OCI-LY1 (cell line): ENCODE data around the gene RNF135.

ENCODE experiments used
- CTCF ChIP-seq: fragments of 200-600 bp; sonication (generic), shearing (Covaris generic); IDR thresholded peaks from 2 replicates; pipeline ENCODE4 v1.5.1; 2017; ENCODE audit warnings: mild to moderate bottlenecking, antibody characterized with exemption, low read length, moderate library complexity, mixed read lengths
- EZH2 ChIP-seq: fragments of 200-600 bp; sonication (generic), shearing (Covaris generic); IDR thresholded peaks from 2 replicates; pipeline ENCODE4 v1.8.0; 2017; ENCODE audit warnings: borderline replicate concordance, mixed run types, mild to moderate bottlenecking, antibody characterized with exemption, low read length, moderate library complexity, mixed read lengths

- TF ChIP-seq EZH2: no peak
- TF ChIP-seq CTCF: no peak
Measured at GRCh38 chr17:31007695-31008373, 37.0 kb downstream of the RNF135 start.
